HG03571 (cell line): ENCODE measurements around the gene WDPCP.

ENCODE experiments used
- ATAC-seq: cut with Tn5 transposase; IDR thresholded peaks from one replicate; pipeline ENCODE4 v1.9.1; 2021; ENCODE audit not compliant: unreplicated experiment

WDPCP gene

GRCh38 chr2:63545023-63545422, 43.3 kb downstream of the WDPCP start:
- ATAC-seq, result no peak

- ATAC-seq, result no peak
These were observed 44.2 kb downstream of the WDPCP start for GRCh38 chr2:63544017-63544627.

- no peak for ATAC-seq
These were observed 48.7 kb downstream of the WDPCP start for GRCh38 chr2:63539416-63540162.

GRCh38 chr2:63538390-63538789, 49.9 kb downstream of the WDPCP start:
- no peak for ATAC-seq

- ATAC-seq, result no peak
These were observed 51.0 kb downstream of the WDPCP start for GRCh38 chr2:63537306-63537705.

- ATAC-seq, result no peak
These were observed 57.5 kb downstream of the WDPCP start for GRCh38 chr2:63530704-63531279.

- no peak for ATAC-seq
These were observed 62.4 kb downstream of the WDPCP start for GRCh38 chr2:63525905-63526304.

- no peak for ATAC-seq
These were observed 65.3 kb downstream of the WDPCP start for GRCh38 chr2:63522950-63523349.

GRCh38 chr2:63520793-63521192, 67.5 kb downstream of the WDPCP start:
- no peak for ATAC-seq

- ATAC-seq, result no peak
These were observed 73.5 kb downstream of the WDPCP start for GRCh38 chr2:63514781-63515180.

- ATAC-seq, result no peak
These were observed 74.0 kb downstream of the WDPCP start for GRCh38 chr2:63514237-63514716.

GRCh38 chr2:63506320-63506719, 82.0 kb downstream of the WDPCP start:
- ATAC-seq, result no peak

- no peak for ATAC-seq
These were observed 84.5 kb downstream of the WDPCP start for GRCh38 chr2:63503818-63504217.

GRCh38 chr2:63500398-63500797, 87.9 kb downstream of the WDPCP start:
- ATAC-seq, result no peak

- no peak for ATAC-seq
These were observed 90.7 kb downstream of the WDPCP start for GRCh38 chr2:63497576-63497975.

GRCh38 chr2:63494968-63495367, 93.3 kb downstream of the WDPCP start:
- ATAC-seq, result no peak

- no peak for ATAC-seq
These were observed 94.2 kb downstream of the WDPCP start for GRCh38 chr2:63494100-63494499.

GRCh38 chr2:63488118-63488713, 100.1 kb downstream of the WDPCP start:
- no peak for ATAC-seq

GRCh38 chr2:63486861-63487290, 101.4 kb downstream of the WDPCP start:
- ATAC-seq, result no peak

GRCh38 chr2:63484901-63485300, 103.4 kb downstream of the WDPCP start:
- ATAC-seq, result no peak

- ATAC-seq, result no peak
These were observed 103.8 kb downstream of the WDPCP start for GRCh38 chr2:63484481-63484880.

GRCh38 chr2:63477686-63478085, 110.6 kb downstream of the WDPCP start:
- ATAC-seq, result no peak
